AG10803 (cell line): ENCODE data around the gene KSR1.
A peak's percentile ranks its signal among the peaks of the same experiment; 100 is the strongest.

Source experiments
- DNase-seq: peaks from one replicate; pipeline ENCODE4 v3.0.0; 2010; ENCODE audit warnings: low read depth
- H3K4me3 ChIP-seq: 2 replicates; pipeline ENCODE4 v1.5.1; 2011; ENCODE audit warnings: mild to moderate bottlenecking, low read length, control low read depth
- CTCF ChIP-seq: conservative IDR thresholded peaks from 2 replicates; pipeline ENCODE4 v1.5.1; 2011; ENCODE audit warnings: mild to moderate bottlenecking, low read length, control low read depth, inconsistent platforms

KSR1 gene

GRCh38 chr17:27595208-27595607 is 139.0 kb downstream of the KSR1 start:
- no peak overlapping the region for H3K4me3 ChIP-seq
- no peak for TF ChIP-seq CTCF
- DNase-seq: no peak

GRCh38 chr17:27596096-27596495 is 139.8 kb downstream of the KSR1 start:
- DNase-seq: no peak
- no peak overlapping the region for H3K4me3 ChIP-seq
- no peak for TF ChIP-seq CTCF

GRCh38 chr17:27596566-27597187 is 140.4 kb downstream of the KSR1 start:
- no peak overlapping the region for H3K4me3 ChIP-seq
- TF ChIP-seq CTCF: no peak
- DNase-seq: no peak

DNA sequence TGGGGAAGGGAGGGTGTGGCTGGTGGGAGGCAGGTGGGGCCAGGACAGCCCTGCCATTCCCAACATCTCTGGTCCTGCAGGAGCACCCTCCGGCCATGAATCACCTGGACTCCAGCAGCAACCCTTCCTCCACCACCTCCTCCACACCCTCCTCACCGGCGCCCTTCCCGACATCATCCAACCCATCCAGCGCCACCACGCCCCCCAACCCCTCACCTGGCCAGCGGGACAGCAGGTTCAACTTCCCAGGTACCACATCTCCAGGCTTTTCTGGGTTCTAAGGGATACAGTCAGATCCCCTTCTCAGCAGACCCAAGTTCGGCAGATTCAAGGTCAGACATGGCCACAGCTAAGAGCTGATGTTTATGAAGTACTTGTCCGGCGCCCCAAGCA is 140.9 kb downstream of the KSR1 start:
- no peak overlapping the region for H3K4me3 ChIP-seq
- TF ChIP-seq CTCF: no peak
- DNase-seq: no peak

GRCh38 chr17:27597783-27598320 is 141.6 kb downstream of the KSR1 start:
- no peak for TF ChIP-seq CTCF
- DNase-seq: no peak
- H3K4me3 ChIP-seq: no peak overlapping the region

- TF ChIP-seq CTCF: no peak
- no peak overlapping the region for H3K4me3 ChIP-seq
- DNase-seq: no peak
Observed at GRCh38 chr17:27598337-27599050, 142.2 kb downstream of the KSR1 start.

- H3K4me3 ChIP-seq: no peak overlapping the region
- TF ChIP-seq CTCF: no peak
- DNase-seq: peak; percentile 48
Observed at GRCh38 chr17:27600471-27600870, 144.2 kb downstream of the KSR1 start.
